ENCODE results near the gene FBXO34.

DNA sequence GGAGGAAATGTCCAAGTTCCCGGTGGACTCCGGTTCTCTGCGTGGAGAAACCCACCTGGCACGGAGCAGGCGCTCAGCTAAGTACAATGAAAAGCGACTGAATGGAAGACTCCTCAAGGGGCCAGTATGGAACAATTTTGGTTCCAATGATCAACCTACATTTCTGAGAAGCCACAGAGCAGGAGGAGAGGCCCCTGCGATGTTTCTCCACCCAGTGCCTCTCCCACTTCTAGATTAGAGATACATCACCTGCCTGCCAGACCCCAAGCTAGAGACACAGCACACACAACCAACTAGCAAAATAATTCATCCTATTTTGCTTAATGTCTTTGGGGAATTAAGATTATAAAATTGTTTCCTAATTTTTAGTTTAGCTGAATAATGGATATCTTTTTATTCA lies 101.6 kb downstream of the FBXO34 start:
- TF ChIP-seq, protein P1, sequence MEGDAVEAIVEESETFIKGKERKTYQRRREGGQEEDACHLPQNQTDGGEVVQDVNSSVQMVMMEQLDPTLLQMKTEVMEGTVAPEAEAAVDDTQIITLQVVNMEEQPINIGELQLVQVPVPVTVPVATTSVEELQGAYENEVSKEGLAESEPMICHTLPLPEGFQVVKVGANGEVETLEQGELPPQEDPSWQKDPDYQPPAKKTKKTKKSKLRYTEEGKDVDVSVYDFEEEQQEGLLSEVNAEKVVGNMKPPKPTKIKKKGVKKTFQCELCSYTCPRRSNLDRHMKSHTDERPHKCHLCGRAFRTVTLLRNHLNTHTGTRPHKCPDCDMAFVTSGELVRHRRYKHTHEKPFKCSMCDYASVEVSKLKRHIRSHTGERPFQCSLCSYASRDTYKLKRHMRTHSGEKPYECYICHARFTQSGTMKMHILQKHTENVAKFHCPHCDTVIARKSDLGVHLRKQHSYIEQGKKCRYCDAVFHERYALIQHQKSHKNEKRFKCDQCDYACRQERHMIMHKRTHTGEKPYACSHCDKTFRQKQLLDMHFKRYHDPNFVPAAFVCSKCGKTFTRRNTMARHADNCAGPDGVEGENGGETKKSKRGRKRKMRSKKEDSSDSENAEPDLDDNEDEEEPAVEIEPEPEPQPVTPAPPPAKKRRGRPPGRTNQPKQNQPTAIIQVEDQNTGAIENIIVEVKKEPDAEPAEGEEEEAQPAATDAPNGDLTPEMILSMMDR (conservative IDR thresholded peaks at IDR 0.05; ENCODE audit: low read length): no peak
- TF ChIP-seq EZH2phosphoT487 (IDR thresholded peaks at IDR 0.05; ENCODE audit: borderline replicate concordance, low read depth, low read length): no peak
